22Rv1 (cell line): Measurements from ENCODE around the gene SNX8.

Source experiments
- H3K27ac ChIP-seq: fragments of 450-650 bp; 2 replicates; pipeline ENCODE4 v1.5.1; 2017
- ZFX ChIP-seq: fragments of 450-650 bp; IDR thresholded peaks from 2 replicates; pipeline ENCODE4 v1.6.1; 2017; ENCODE audit warnings: antibody characterized with exemption, borderline replicate concordance
- TF ChIP-seq, protein P1 (sequence below): fragments of 450-650 bp; IDR thresholded peaks from 2 replicates; pipeline ENCODE4 v1.5.1; 2017; ENCODE audit warnings: mild to moderate bottlenecking

SNX8 gene

DNA sequence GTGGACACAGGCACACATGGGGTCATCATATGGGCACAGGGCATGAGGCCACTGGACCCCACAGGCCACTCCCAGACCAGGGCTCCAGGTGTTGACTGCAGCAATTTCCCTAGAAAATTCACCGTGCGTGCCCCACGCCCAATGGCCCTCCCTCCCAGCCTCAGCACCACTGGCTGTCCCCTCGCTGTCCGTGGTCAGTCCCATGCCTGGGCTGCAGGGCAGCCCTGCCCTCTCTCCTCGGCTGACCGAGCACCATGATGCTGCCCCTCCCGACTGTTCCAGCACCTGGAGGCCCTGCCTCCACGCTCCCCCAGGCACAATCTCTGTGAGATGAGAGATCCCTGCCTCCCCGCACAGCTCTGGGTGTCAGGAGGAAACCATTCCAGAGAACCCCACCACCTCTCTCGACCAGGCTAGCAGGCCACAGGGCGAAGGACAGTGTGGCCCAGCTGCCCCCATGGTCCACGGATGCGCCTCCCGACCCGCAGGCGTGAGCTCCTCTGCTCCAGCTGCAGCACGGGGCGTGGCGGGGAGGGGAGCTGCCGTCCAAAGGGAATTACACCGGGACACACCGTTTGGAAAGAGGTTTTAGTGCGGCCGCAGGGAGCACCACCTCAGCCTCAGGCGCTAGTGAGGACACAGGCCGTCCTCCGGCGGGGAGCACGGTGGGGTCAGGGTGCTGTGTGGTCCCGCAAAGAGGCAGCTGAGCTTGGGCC lies 59.7 kb downstream of the SNX8 start:
- no peak overlapping the region for H3K27ac ChIP-seq
- no peak for TF ChIP-seq ZFX
- TF ChIP-seq, protein P1, sequence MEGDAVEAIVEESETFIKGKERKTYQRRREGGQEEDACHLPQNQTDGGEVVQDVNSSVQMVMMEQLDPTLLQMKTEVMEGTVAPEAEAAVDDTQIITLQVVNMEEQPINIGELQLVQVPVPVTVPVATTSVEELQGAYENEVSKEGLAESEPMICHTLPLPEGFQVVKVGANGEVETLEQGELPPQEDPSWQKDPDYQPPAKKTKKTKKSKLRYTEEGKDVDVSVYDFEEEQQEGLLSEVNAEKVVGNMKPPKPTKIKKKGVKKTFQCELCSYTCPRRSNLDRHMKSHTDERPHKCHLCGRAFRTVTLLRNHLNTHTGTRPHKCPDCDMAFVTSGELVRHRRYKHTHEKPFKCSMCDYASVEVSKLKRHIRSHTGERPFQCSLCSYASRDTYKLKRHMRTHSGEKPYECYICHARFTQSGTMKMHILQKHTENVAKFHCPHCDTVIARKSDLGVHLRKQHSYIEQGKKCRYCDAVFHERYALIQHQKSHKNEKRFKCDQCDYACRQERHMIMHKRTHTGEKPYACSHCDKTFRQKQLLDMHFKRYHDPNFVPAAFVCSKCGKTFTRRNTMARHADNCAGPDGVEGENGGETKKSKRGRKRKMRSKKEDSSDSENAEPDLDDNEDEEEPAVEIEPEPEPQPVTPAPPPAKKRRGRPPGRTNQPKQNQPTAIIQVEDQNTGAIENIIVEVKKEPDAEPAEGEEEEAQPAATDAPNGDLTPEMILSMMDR, result no peak

DNA sequence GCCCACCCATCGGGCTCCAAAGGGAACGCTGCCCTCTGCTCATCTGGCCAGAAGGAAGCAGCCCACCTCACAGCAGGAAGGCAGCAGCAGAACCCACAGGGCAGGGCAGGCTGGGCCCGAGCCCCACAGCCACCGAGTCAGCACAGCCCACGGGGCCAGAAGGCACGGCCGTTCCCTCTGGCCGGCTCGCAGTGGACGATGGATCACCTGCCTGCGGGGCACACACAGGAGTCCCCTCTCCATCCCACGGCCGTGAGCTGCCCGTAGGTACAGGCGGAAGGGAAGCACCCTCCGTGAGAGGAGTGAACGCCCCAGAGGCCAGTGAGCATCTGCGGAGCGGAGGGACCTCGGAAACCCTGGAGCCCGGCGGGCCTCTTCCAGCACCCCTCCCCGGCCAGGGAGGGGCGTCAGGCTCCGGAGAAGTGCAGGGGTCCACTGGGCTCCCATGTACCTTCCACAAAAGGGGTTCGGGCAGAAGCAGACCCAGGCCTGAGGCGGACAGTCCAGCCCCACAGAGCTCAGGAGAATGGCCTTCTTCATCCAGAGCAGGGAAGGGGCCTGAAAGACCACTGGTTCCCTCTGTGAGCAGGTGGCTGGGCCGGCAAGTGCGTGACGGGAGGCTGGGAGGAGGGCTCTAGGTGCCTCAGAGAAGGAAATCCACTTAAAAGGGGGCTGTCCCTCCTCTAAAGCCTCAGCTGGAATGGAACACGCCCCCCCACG lies 60.6 kb downstream of the SNX8 start:
- no peak overlapping the region for H3K27ac ChIP-seq
- TF ChIP-seq ZFX, result no peak
- TF ChIP-seq, protein P1, result no peak

DNA sequence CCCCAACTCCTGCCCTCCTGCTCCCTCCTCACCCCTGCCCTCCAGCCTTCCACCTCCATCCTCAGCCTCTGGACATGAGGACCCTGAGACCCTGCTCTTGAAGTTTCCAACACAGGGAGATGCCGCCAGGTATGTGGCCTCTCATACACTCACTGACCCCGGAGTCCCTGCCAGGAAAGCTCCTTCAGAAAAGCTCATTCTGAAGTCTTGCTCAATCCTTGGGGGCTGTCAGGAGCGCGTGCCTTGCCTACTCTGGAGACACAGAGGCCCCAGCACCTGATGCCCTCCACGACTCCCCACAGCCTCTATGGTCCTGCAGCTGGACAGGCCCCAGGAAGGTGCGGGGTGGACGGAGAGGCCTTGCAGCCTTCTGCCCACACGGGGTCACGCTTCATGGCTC lies 61.2 kb downstream of the SNX8 start:
- TF ChIP-seq ZFX, result no peak
- TF ChIP-seq, protein P1, result no peak
- H3K27ac ChIP-seq, result no peak overlapping the region

GRCh38 chr7:2251841-2252771 lies 62.1 kb downstream of the SNX8 start:
- TF ChIP-seq, protein P1, result no peak
- no peak for TF ChIP-seq ZFX
- H3K27ac ChIP-seq, result no peak overlapping the region

DNA sequence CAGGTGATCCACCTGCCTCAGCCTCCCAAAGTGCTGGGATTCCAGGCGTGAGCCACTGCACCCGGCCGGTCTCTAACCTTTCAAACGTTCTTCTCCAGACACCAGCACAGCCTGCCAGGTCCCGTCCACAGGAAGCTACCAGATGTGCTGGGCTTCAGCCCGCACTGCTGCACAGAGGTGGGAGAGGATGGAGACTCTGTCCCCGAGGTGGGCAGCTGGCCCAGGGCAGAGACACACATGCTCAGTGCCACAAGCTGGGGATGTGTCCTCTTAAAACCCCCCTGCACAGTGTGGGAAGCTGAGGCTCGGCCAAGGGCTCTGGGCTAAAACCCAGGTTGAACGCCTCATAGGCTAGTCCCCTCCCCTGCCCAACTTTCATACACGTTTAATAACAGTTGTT lies 62.9 kb downstream of the SNX8 start:
- no peak overlapping the region for H3K27ac ChIP-seq
- no peak for TF ChIP-seq ZFX
- TF ChIP-seq, protein P1, result no peak

- TF ChIP-seq, protein P1, result no peak
- no peak for TF ChIP-seq ZFX
- H3K27ac ChIP-seq, result no peak overlapping the region
Observed at GRCh38 chr7:2249744-2250323, 64.4 kb downstream of the SNX8 start.
